Esophagus muscularis mucosa (tissue), 4 donors: ENCODE results near the gene BRAP.

Experiments
- EP300 ChIP-seq: sonication (generic); formaldehyde crosslinking; IDR thresholded peaks from one replicate; pipeline ENCODE4 v1.6.1; 2017; ENCODE audit warnings: antibody characterized with exemption
- POLR2A ChIP-seq: fragments of 450-650 bp; IDR thresholded peaks from one replicate; pipeline ENCODE4 v1.6.1; 2017; ENCODE audit warnings: antibody characterized with exemption, moderate library complexity, mild to moderate bottlenecking, low read depth
- POLR2AphosphoS5 ChIP-seq, 2 donors: sonication (generic); formaldehyde crosslinking; IDR thresholded peaks; one replicate each; pipeline ENCODE4 v1.6.1; 2017; ENCODE audit warnings: antibody characterized with exemption in 2 of 2
- TF ChIP-seq, protein P1 (sequence below), 3 experiments: fragments of 200-600 bp in 2 of 3; fragments of 450-650 bp in 1 of 3; sonication (generic) in 2 of 3; IDR thresholded peaks; one replicate each; pipeline ENCODE4 v1.5.1; 2017 to 2019; ENCODE audit warnings: antibody characterized with exemption in 3 of 3, mild to moderate bottlenecking in 2 of 3, moderate library complexity in 1 of 3

DNA sequence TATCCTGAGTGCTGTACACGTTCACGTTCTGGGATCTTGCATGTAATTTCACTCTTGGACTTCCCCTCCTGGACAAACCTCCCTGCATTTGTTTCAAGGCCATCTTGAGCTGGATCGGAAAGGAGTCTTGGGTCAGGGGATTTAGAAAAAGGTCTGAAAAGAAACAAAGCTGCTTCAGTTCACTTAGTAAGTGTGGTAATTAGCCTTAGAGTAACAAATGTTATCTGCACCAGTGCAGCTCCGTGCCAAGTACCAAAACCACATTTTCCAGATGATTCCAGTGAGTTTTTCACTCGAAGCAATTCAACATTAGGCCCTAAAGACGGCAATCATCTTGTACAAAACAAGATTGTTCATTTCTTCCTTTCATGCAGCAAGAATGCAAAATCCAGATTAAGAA lies 47.2 kb downstream of the BRAP start:
- TF ChIP-seq EP300 (no peak), POLR2A (no peak), POLR2AphosphoS5 (IDR thresholded peaks at IDR 0.05) (no peak)
- TF ChIP-seq, protein P1, sequence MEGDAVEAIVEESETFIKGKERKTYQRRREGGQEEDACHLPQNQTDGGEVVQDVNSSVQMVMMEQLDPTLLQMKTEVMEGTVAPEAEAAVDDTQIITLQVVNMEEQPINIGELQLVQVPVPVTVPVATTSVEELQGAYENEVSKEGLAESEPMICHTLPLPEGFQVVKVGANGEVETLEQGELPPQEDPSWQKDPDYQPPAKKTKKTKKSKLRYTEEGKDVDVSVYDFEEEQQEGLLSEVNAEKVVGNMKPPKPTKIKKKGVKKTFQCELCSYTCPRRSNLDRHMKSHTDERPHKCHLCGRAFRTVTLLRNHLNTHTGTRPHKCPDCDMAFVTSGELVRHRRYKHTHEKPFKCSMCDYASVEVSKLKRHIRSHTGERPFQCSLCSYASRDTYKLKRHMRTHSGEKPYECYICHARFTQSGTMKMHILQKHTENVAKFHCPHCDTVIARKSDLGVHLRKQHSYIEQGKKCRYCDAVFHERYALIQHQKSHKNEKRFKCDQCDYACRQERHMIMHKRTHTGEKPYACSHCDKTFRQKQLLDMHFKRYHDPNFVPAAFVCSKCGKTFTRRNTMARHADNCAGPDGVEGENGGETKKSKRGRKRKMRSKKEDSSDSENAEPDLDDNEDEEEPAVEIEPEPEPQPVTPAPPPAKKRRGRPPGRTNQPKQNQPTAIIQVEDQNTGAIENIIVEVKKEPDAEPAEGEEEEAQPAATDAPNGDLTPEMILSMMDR (IDR thresholded peaks at IDR 0.05), result no peak
